ENCODE measurements around the gene CLTCL1. TPM values are rescaled to one million over a fixed set of nuclear protein-coding genes. Genes with fewer than 3 reads are reported as not detected.

The CLTCL1 gene
- total and polyA plus RNA-seq, 10 donors: 1.0 to 12.4 (median 6.1) TPM

GRCh38 chr22:19146215-19146968 is 145.1 kb downstream of the CLTCL1 start:
- intact Hi-C loops (cut with DNase I; ENCODE audit: low total_unique reads): loop anchor here (10.0 kb wide), 1 partner anchor 328 kb away; the partner anchor contains the start of genes CDC45 and UFD1
- H3K4me3 ChIP-seq: no peak overlapping the region
- H3K27me3 ChIP-seq (replicated peaks in 1 of 7): peaks cover 6 to 47% (median 34%) of the 10 kb centered on the region in 7 donors
- no peak overlapping the region for H3K27ac ChIP-seq
- peaks cover 0 to 2% (median 0%) of the 10 kb centered on the region in 8 donors for H3K9me3 ChIP-seq
- 64 to 88% (median 83%) methylated on average over 11 of the region's 11 CpGs for WGBS, 5 donors
- peaks cover 0 to 15% (median 14%) of the 10 kb centered on the region in 6 donors for H3K36me3 ChIP-seq
- peak; percentile 59 for DNase-seq
- peaks cover 8 to 54% (median 33%) of the 10 kb centered on the region in 6 donors for H3K4me1 ChIP-seq
- TF ChIP-seq POLR2AphosphoS5 (IDR thresholded peaks at IDR 0.05) (no peak), POLR2A (IDR thresholded peaks at IDR 0.05) (no peak), CTCF (IDR thresholded peaks at IDR 0.05 in 8 of 11, conservative IDR thresholded peaks at IDR 0.05 in 3 of 11) (no peak)

GRCh38 chr22:19143967-19144400 is 147.5 kb downstream of the CLTCL1 start:
- Histone ChIP-seq H3K4me3 (peak overlapping the region; percentile 68 to 97 (median 82)), H3K27ac (peak overlapping the region; percentile 75 to 94 (median 84)), H3K9me3 (no peaks in the 10 kb centered on the region), H3K4me1 (peaks cover 8 to 35% (median 22%) of the 10 kb centered on the region in 6 donors), H3K36me3 (peaks cover 0 to 39% (median 38%) of the 10 kb centered on the region in 6 donors), H3K27me3 (replicated peaks in 1 of 7) (peaks cover 0 to 23% (median 12%) of the 10 kb centered on the region in 7 donors)
- 3 to 8% (median 3%) methylated on average over 17 of the region's 17 CpGs for WGBS, 5 donors
- intact Hi-C loops (cut with DNase I; ENCODE audit: low total_unique reads): loop anchor here (10.0 kb wide), 1 partner anchor 331 kb away; the partner anchor contains the start of genes CDC45 and UFD1
- peak; percentile 74 for DNase-seq
- TF ChIP-seq POLR2A (IDR thresholded peaks at IDR 0.05) (no peak), POLR2AphosphoS5 (IDR thresholded peaks at IDR 0.05) (no peak), CTCF (IDR thresholded peaks at IDR 0.05 in 8 of 11, conservative IDR thresholded peaks at IDR 0.05 in 3 of 11) (no peak)

- Histone ChIP-seq H3K36me3 (peaks cover 0 to 47% (median 46%) of the 10 kb centered on the region in 6 donors), H3K9me3 (no peaks in the 10 kb centered on the region), H3K4me3 (peak overlapping the region in 5 of 8 donors; percentile 69 to 97 (median 82)), H3K27ac (no peak overlapping the region), H3K4me1 (peaks cover 8 to 30% (median 19%) of the 10 kb centered on the region in 6 donors), H3K27me3 (replicated peaks in 1 of 7) (peaks cover 0 to 15% (median 5%) of the 10 kb centered on the region in 7 donors)
- intact Hi-C loops (cut with DNase I; ENCODE audit: low total_unique reads): loop anchor here (10.0 kb wide), 1 partner anchor 332 kb away; the partner anchor contains the start of genes CDC45 and UFD1
- DNase-seq: no peak
- TF ChIP-seq POLR2A (IDR thresholded peaks at IDR 0.05): no peak
- no peak for TF ChIP-seq POLR2AphosphoS5 (IDR thresholded peaks at IDR 0.05)
- TF ChIP-seq CTCF (IDR thresholded peaks at IDR 0.05 in 8 of 11, conservative IDR thresholded peaks at IDR 0.05 in 3 of 11): no peak
- WGBS, 5 donors: 89 to 98% (median 92%) methylated on average over 5 of the region's 5 CpGs
Measured at GRCh38 chr22:19143212-19143611, 148.3 kb downstream of the CLTCL1 start.

GRCh38 chr22:19142394-19142793 is 149.1 kb downstream of the CLTCL1 start:
- intact Hi-C loops (cut with DNase I; ENCODE audit: low total_unique reads): loop anchor here (10.0 kb wide), 1 partner anchor 332 kb away; the partner anchor contains the start of genes CDC45 and UFD1
- peaks cover 0 to 55% (median 54%) of the 10 kb centered on the region in 6 donors for H3K36me3 ChIP-seq
- DNase-seq: no peak

More at GRCh38 chr22:19142394-19142793, 149.1 kb downstream of the CLTCL1 start:
- Histone ChIP-seq H3K9me3 (no peaks in the 10 kb centered on the region), H3K4me1 (peaks cover 8 to 30% (median 19%) of the 10 kb centered on the region in 6 donors), H3K27ac (no peak overlapping the region), H3K4me3 (no peak overlapping the region), H3K27me3 (replicated peaks in 1 of 7) (peaks cover 0 to 7% (median 0%) of the 10 kb centered on the region in 7 donors)
- TF ChIP-seq POLR2AphosphoS5 (IDR thresholded peaks at IDR 0.05): no peak
- no peak for TF ChIP-seq CTCF (IDR thresholded peaks at IDR 0.05 in 8 of 11, conservative IDR thresholded peaks at IDR 0.05 in 3 of 11)
- TF ChIP-seq POLR2A (IDR thresholded peaks at IDR 0.05): no peak
- WGBS, 5 donors: 96 to 99% (median 97%) methylated on average over 9 of the region's 9 CpGs
